Measurements from ENCODE around the gene LMTK3. TPM values are rescaled to one million over a fixed set of nuclear protein-coding genes. Genes with fewer than 3 reads are reported as not detected.

Gene LMTK3
- total and polyA plus RNA-seq, 8 donors: 0.45 to 23.5 (median 1.4) TPM; not detected in 1

GRCh38 chr19:48473161-48473966 is 38.3 kb downstream of the LMTK3 start:
- TF ChIP-seq CTCF (IDR thresholded peaks at IDR 0.05): no peak
- no peak for TF ChIP-seq POLR2AphosphoS5 (IDR thresholded peaks at IDR 0.05)
- TF ChIP-seq POLR2A (IDR thresholded peaks at IDR 0.05): no peak
- no peak for TF ChIP-seq EP300 (IDR thresholded peaks at IDR 0.05)
- Histone ChIP-seq H3K4me3 (no peak overlapping the region), H3K36me3 (peaks cover 79 to 82% (median 82%) of the 10 kb centered on the region in 4 donors), H3K27me3 (no peaks in the 10 kb centered on the region), H3K4me1 (peaks cover 7 to 38% (median 28%) of the 10 kb centered on the region in 4 donors), H3K9me3 (no peaks in the 10 kb centered on the region), H3K27ac (no peak overlapping the region)
- intact Hi-C loops (cut with DNase I; ENCODE audit: low total_unique reads): no loop called here
- DNase-seq: no peak
- WGBS, 5 donors: 77 to 84% (median 82%) methylated on average over 12 to 14 of the region's 14 CpGs

- Histone ChIP-seq H3K4me1 (peaks cover 7 to 43% (median 31%) of the 10 kb centered on the region in 4 donors), H3K4me3 (no peak overlapping the region), H3K9me3 (no peaks in the 10 kb centered on the region), H3K27ac (no peak overlapping the region), H3K36me3 (peaks cover 64 to 67% (median 66%) of the 10 kb centered on the region in 4 donors), H3K27me3 (no peaks in the 10 kb centered on the region)
- TF ChIP-seq POLR2AphosphoS5 (IDR thresholded peaks at IDR 0.05) (no peak), EP300 (IDR thresholded peaks at IDR 0.05) (no peak), POLR2A (IDR thresholded peaks at IDR 0.05) (no peak), CTCF (IDR thresholded peaks at IDR 0.05) (no peak)
- DNase-seq: no peak
- 91 to 97% (median 97%) methylated on average over 4 of the region's 4 CpGs for WGBS, 5 donors
- intact Hi-C loops (cut with DNase I; ENCODE audit: low total_unique reads): no loop called here
Observed at GRCh38 chr19:48471836-48472235, 39.8 kb downstream of the LMTK3 start.

DNA sequence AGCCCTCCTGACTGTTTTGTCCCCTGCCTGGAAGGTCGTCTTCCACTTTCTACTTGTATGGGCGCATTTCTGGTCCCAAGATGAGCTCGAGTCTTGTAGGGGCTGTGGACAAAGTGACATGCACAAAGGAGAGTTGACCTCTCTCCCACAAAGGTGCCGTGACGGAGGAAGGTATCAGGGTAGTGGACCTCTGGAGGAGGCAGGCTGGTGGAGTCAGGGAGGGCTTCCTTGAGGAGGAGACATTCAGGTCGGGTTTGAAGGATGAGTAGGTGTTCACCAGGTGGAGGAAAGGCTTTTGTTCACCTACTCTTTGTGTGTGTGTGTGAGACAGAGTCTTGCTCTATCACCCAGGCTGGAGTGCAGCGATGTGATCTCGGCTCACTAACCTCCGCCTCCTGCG is 40.8 kb downstream of the LMTK3 start:
- no peak overlapping the region for H3K27ac ChIP-seq
- peaks cover 7 to 43% (median 31%) of the 10 kb centered on the region in 4 donors for H3K4me1 ChIP-seq
- H3K36me3 ChIP-seq: peaks cover 55 to 57% (median 57%) of the 10 kb centered on the region in 4 donors
- H3K9me3 ChIP-seq: no peaks in the 10 kb centered on the region
- H3K27me3 ChIP-seq: no peaks in the 10 kb centered on the region
- WGBS, 5 donors: 87 to 94% (median 89%) methylated on average over 10 of the region's 10 CpGs
- no peak for TF ChIP-seq CTCF (IDR thresholded peaks at IDR 0.05)
- no peak for TF ChIP-seq POLR2A (IDR thresholded peaks at IDR 0.05)
- no peak for TF ChIP-seq POLR2AphosphoS5 (IDR thresholded peaks at IDR 0.05)
- TF ChIP-seq EP300 (IDR thresholded peaks at IDR 0.05): no peak
- peak overlapping the region in 2 of 4 donors; percentile 80 to 97 for H3K4me3 ChIP-seq
- no peak for DNase-seq
- intact Hi-C loops (cut with DNase I; ENCODE audit: low total_unique reads): no loop called here

DNA sequence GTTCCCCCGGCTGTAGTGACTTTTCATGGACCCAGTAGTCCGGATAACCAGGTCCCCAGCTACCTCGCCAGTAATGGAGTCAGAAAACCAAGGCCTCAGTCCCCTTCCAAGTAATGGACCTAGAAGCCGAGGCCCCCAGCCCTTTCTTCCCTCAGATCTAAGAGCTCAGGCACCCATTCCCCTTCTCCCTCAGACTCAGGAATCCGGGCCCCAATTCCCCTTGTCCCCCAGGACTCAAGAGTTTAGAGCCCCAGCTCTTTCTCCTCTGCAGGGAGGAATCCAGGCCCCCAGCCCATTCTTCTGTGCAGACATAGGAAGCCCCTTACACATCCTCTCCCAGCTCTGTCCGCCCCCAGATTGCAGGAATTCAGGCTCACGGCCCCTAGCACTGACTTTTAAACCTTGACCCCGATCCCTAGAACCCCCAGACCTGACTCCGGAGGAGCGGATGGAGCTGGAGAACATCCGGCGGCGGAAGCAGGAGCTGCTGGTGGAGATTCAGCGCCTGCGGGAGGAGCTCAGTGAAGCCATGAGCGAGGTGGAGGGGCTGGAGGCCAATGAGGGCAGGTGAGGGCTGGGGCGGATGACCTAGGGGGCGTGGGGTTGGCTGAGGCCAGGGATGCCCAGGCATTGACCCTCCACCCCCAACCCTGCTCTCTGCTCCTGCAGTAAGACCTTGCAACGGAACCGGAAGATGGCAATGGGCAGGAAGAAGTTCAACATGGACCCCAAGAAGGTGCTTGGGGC is 41.5 kb downstream of the LMTK3 start:
- Histone ChIP-seq H3K4me3 (peak overlapping the region; percentile 80 to 99 (median 97)), H3K27me3 (no peaks in the 10 kb centered on the region), H3K4me1 (peaks cover 7 to 43% (median 31%) of the 10 kb centered on the region in 4 donors), H3K36me3 (peaks cover 47 to 49% (median 49%) of the 10 kb centered on the region in 4 donors), H3K27ac (peak overlapping the region; percentile 91 to 98 (median 97)), H3K9me3 (no peaks in the 10 kb centered on the region)
- 43 to 49% (median 47%) methylated on average over 19 to 20 of the region's 20 CpGs for WGBS, 5 donors
- TF ChIP-seq CTCF (IDR thresholded peaks at IDR 0.05) (no peak), POLR2A (IDR thresholded peaks at IDR 0.05) (no peak), EP300 (IDR thresholded peaks at IDR 0.05) (no peak), POLR2AphosphoS5 (IDR thresholded peaks at IDR 0.05) (no peak)
- DNase-seq: no peak
- intact Hi-C loops (cut with DNase I; ENCODE audit: low total_unique reads): no loop called here
